HFFc6 (cell line): Measurements from ENCODE around the gene ATOX1. TPM values are rescaled to one million over a fixed set of nuclear protein-coding genes. Genes with fewer than 3 reads are reported as not detected.

ENCODE experiments used
- DNase-seq: peaks from one replicate; pipeline ENCODE4 v3.0.0-alpha.2; 2018
- H3K27ac Mint-ChIP-seq: 2 replicates; pipeline ENCODE4 v1.8.0; 2020; ENCODE audit warnings: mild to moderate bottlenecking, mixed read lengths
- H3K27me3 Mint-ChIP-seq: 2 replicates; pipeline ENCODE4 v1.8.0; 2021; ENCODE audit warnings: mild to moderate bottlenecking, moderate library complexity, mixed read lengths; ENCODE audit not compliant: insufficient read depth
- H3K36me3 Mint-ChIP-seq: 2 replicates; pipeline ENCODE4 v1.8.0; 2021; ENCODE audit warnings: low read depth, mixed read lengths
- H3K4me1 Mint-ChIP-seq: 2 replicates; pipeline ENCODE4 v1.8.0; 2020; ENCODE audit warnings: low read depth, mixed read lengths
- H3K4me3 Mint-ChIP-seq: 2 replicates; pipeline ENCODE4 v1.8.0; 2020; ENCODE audit warnings: mild to moderate bottlenecking, moderate library complexity, mixed read lengths
- H3K9me3 Mint-ChIP-seq: 2 replicates; pipeline ENCODE4 v1.8.0; 2020; ENCODE audit warnings: mild to moderate bottlenecking, mixed read lengths
- total RNA-seq, 6 experiments: library from RNA; stranded (reverse); fragmentation: NEBNext Ultra II Directional; extraction: Animal tissue kit (Norgen Biotek cat#: 25700); gene quantifications; 2 replicates in 1 of 6; 3 replicates in 5 of 6; pipeline ENCODE4 v1.2.3, GENCODE V29; 2021
- TF ChIP-seq, protein P1 (sequence below): fragments of 200-600 bp; sonication (generic); IDR thresholded peaks from 2 replicates; pipeline ENCODE4 v1.5.0; 2021; ENCODE audit warnings: antibody characterized with exemption, mild to moderate bottlenecking

ATOX1 gene
- total RNA-seq, 6 experiments from 2014 or later, result 148 to 185 (median 155) TPM

DNA sequence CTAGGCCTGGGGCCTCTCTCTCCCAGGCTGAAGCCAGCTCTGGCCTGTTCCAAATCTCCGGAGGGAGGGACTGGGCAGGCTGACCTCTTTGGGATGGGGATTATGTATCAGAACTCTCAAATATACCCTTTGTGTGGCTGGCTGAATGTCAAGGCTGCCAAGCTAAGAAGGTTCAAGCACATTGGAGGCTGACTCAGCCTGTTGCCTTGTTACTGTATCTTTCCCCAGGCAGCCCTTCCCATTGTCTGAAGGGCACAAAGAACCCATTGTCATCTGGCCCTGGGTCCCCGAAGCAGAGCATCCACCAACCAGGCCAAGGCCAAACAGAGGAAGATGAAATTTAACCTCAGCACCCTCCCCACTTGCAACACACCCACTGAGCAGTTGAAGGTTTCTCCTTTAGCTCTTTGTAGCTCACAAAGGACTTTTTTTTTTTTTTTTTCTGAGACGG, 64.4 kb downstream of the ATOX1 start:
- Mint-ChIP-seq H3K27ac (peak overlapping the region; percentile 63), H3K27me3 (peaks cover 4% of the 10 kb centered on the region; the same call in 1 of the 2 replicates), H3K4me3 (no peak overlapping the region), H3K36me3 (no peaks in the 10 kb centered on the region), H3K9me3 (no peaks in the 10 kb centered on the region), H3K4me1 (peaks cover 75% of the 10 kb centered on the region)
- TF ChIP-seq, protein P1, sequence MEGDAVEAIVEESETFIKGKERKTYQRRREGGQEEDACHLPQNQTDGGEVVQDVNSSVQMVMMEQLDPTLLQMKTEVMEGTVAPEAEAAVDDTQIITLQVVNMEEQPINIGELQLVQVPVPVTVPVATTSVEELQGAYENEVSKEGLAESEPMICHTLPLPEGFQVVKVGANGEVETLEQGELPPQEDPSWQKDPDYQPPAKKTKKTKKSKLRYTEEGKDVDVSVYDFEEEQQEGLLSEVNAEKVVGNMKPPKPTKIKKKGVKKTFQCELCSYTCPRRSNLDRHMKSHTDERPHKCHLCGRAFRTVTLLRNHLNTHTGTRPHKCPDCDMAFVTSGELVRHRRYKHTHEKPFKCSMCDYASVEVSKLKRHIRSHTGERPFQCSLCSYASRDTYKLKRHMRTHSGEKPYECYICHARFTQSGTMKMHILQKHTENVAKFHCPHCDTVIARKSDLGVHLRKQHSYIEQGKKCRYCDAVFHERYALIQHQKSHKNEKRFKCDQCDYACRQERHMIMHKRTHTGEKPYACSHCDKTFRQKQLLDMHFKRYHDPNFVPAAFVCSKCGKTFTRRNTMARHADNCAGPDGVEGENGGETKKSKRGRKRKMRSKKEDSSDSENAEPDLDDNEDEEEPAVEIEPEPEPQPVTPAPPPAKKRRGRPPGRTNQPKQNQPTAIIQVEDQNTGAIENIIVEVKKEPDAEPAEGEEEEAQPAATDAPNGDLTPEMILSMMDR, result no peak
- no peak for DNase-seq

Other genes starting within 250 kb of the ATOX1 start
- gene FAT2, start 167.3 kb downstream of the ATOX1 start, total RNA-seq, result not detected
- gene SPARC, start 71.7 kb downstream of the ATOX1 start, total RNA-seq, result 1,000 to 10,000 TPM; 3,729 to 5,836 (median 4,094) TPM
- 100 to 1,000 TPM; 242 to 284 (median 245) TPM for gene G3BP1, start 13.3 kb upstream of the ATOX1 start, total RNA-seq
- gene GLRA1, start 166.2 kb upstream of the ATOX1 start, total RNA-seq, result not detected